B cell (primary cell): ENCODE results near the gene OSM. TPM values are rescaled to one million over a fixed set of nuclear protein-coding genes. Genes with fewer than 3 reads are reported as not detected.

Experiments used
- ATAC-seq: fragments of 200-7000 bp; cut with Tn5 transposase; one replicate; pipeline ENCODE4 v1.10.0; 2021; ENCODE audit warnings: low read depth, mild to moderate bottlenecking, moderate number of reproducible peaks, moderate library complexity
- CTCF ChIA-PET: fragments of 350-600 bp; sonication (Branson Sonifier 250); formaldehyde crosslinking; loops from one replicate; lab custom pipeline; 2021; ENCODE audit warnings: antibody characterized with exemption, inconsistent platforms; lab: Charles Lee
- POLR2A ChIA-PET: fragments of 350-600 bp; sonication (Branson Sonifier 250); formaldehyde crosslinking; loops from one replicate; lab custom pipeline; 2021; ENCODE audit warnings: antibody characterized with exemption; lab: Charles Lee
- DNase-seq: peaks from one replicate; pipeline ENCODE4 v3.0.0; 2013
- H2AFZ ChIP-seq: 2 replicates; pipeline ENCODE4 v1.6.1; 2012; ENCODE audit warnings: mild to moderate bottlenecking, low read depth, low read length; ENCODE audit not compliant: insufficient read depth, poor library complexity, severe bottlenecking
- H3K27ac ChIP-seq, 2 donors: 1 replicate in 1 of 2; 2 replicates in 1 of 2; pipeline ENCODE4 v1.5.1; 2012 to 2013; ENCODE audit warnings: low read length in 2 of 2, mild to moderate bottlenecking in 2 of 2, moderate library complexity in 1 of 2
- H3K27me3 ChIP-seq, 4 experiments: fragments of 200-600 bp in 1 of 4; sonication (generic) in 1 of 4; replicated peaks in 1 of 4; 1 replicate in 2 of 4; 2 replicates in 2 of 4; pipeline versions ENCODE4 v1.6.1 to v1.7.0; 2013 to 2016; ENCODE audit warnings: low read length in 3 of 4, mild to moderate bottlenecking in 2 of 4, mixed read lengths in 1 of 4, moderate library complexity in 1 of 4; ENCODE audit not compliant: insufficient read depth in 4 of 4, control insufficient read depth in 3 of 4; ENCODE audit errors: control extremely low read depth in 1 of 4
- H3K36me3 ChIP-seq, 2 experiments: replicated peaks in 1 of 2; 1 replicate in 1 of 2; 2 replicates in 1 of 2; pipeline versions ENCODE4 v1.6.1 to v1.7.1; 2013; ENCODE audit warnings: low read length in 1 of 2; ENCODE audit not compliant: insufficient read depth in 2 of 2, control insufficient read depth in 1 of 2; ENCODE audit errors: control extremely low read depth in 1 of 2, extremely low read depth in 1 of 2
- H3K4me1 ChIP-seq, 2 donors: fragments of 200-600 bp in 1 of 2; sonication (generic) in 1 of 2; 1 replicate in 1 of 2; 2 replicates in 1 of 2; pipeline versions ENCODE4 v1.5.1 to v1.6.1; 2013 to 2017; ENCODE audit warnings: low read length in 2 of 2; ENCODE audit not compliant: control insufficient read depth in 2 of 2, insufficient read depth in 2 of 2
- H3K4me2 ChIP-seq: replicated peaks from 2 replicates; pipeline ENCODE3; 2012; ENCODE audit warnings: mild to moderate bottlenecking, low read depth, low read length; ENCODE audit not compliant: poor library complexity, severe bottlenecking
- H3K4me3 ChIP-seq, 5 experiments: fragments of 200-600 bp in 1 of 5; sonication (generic) in 1 of 5; 1 replicate in 3 of 5; 2 replicates in 2 of 5; pipeline versions ENCODE4 v1.5.1 to v1.7.0; 2011 to 2016; ENCODE audit warnings: low read length in 4 of 5, mild to moderate bottlenecking in 4 of 5, low read depth in 2 of 5, control low read depth in 1 of 5, moderate library complexity in 1 of 5; ENCODE audit not compliant: insufficient read depth in 1 of 5; ENCODE audit errors: control extremely low read depth in 1 of 5, extremely low read depth in 1 of 5
- H3K79me2 ChIP-seq: fragments of 200-600 bp; sonication (generic); one replicate; pipeline ENCODE4 v1.6.0; 2016; ENCODE audit warnings: low read length; ENCODE audit not compliant: control insufficient read depth, insufficient read depth
- H3K9ac ChIP-seq: fragments of 200-600 bp; sonication (generic); 2 replicates; pipeline ENCODE4 v1.6.1; 2017; ENCODE audit warnings: mild to moderate bottlenecking, low read length, moderate library complexity
- H3K9me3 ChIP-seq, 3 donors: one replicate each; pipeline versions ENCODE4 v1.6.1 to v1.7.1; 2013; ENCODE audit warnings: low read length in 2 of 3; ENCODE audit not compliant: control insufficient read depth in 2 of 3, insufficient read depth in 1 of 3; ENCODE audit errors: control extremely low read depth in 1 of 3
- H4K20me1 ChIP-seq: 2 replicates; pipeline ENCODE4 v1.6.0; 2012; ENCODE audit warnings: mild to moderate bottlenecking, low read length; ENCODE audit not compliant: insufficient read depth, control insufficient read depth, poor library complexity, severe bottlenecking
- H3K27ac Mint-ChIP-seq: one replicate; pipeline ENCODE4 v1.8.0; 2021; ENCODE audit warnings: mixed read lengths
- H3K27me3 Mint-ChIP-seq: one replicate; pipeline ENCODE4 v1.8.0; 2021; ENCODE audit warnings: mixed read lengths
- H3K4me1 Mint-ChIP-seq: one replicate; pipeline ENCODE4 v1.8.0; 2021; ENCODE audit warnings: mixed read lengths
- H3K4me3 Mint-ChIP-seq: one replicate; pipeline ENCODE4 v1.8.0; 2021; ENCODE audit warnings: mixed read lengths
- H3K9me3 Mint-ChIP-seq: one replicate; pipeline ENCODE4 v1.8.0; 2022; ENCODE audit warnings: mixed read lengths; ENCODE audit not compliant: insufficient read depth
- CTCF ChIP-seq: fragments of 200-600 bp; IDR thresholded peaks from one replicate; pipeline ENCODE4 v1.8.0; 2022; ENCODE audit warnings: antibody characterized with exemption, mild to moderate bottlenecking
- EZH2 ChIP-seq: IDR thresholded peaks from 2 replicates; pipeline ENCODE4 v1.6.1; 2012; ENCODE audit warnings: borderline replicate concordance, low read depth, mild to moderate bottlenecking, moderate library complexity, low read length; ENCODE audit not compliant: insufficient read depth, poor library complexity, severe bottlenecking
- WGBS: methylation state at CpG from one replicate; pipeline ENCODE4 v1.1.5; 2013; ENCODE audit warnings: missing lambda C conversion rate; ENCODE audit not compliant: insufficient coverage; 5-methylcytosine and 5-hydroxymethylcytosine counted together
- intact Hi-C: fragments of 100-400 bp; cut with micrococcal nuclease; formaldehyde crosslinking; loops from one replicate; pipeline ENCODE4 v1.10.0; 2022
- polyA plus RNA-seq: library from polyadenylated mRNA; depleted of rRNA; stranded (reverse); fragments of >200 nt; gene quantifications from 2 replicates; pipeline ENCODE4 v1.2.3, GENCODE V29; 2012
- total RNA-seq, 2 donors: library from RNA; stranded (reverse); fragments of 120-200 nt in 1 of 2; gene quantifications; 1 replicate in 1 of 2; 2 replicates in 1 of 2; pipeline versions ENCODE4 v1.2.3 to v1.2.4, GENCODE V29; 2013 to 2022

The OSM gene
- total and polyA plus RNA-seq, 2 donors (not counting 1 experiment from before 2014, with no cell fraction given), result 1.8 to 12.5 TPM

DNA sequence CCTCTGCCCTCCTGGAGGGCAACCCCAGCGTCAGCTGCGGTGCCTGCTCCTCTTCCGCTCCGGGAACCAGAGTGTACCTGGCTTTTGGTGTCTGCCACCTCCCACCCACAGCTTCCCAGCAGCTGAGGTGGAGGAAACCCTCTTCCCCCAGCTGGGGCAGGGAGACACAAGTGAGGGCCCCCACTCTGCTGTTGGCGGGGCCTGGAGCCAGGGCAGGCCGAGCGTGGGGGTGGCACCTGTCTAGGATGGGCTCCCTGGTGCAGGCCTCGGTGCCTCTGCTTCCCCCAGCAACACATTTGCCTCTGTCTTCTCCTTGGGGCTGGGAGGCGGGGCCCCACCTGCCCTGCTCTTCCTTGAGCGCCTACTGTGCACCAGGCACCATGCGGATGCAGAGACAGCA is 6.4 kb downstream of the OSM start:
- Histone ChIP-seq H3K4me1 (peaks cover 5 to 14% of the 10 kb centered on the region in 2 donors), H3K9me3 (no peaks in the 10 kb centered on the region), H2AFZ (no peak overlapping the region), H3K9ac (no peak overlapping the region), H3K27ac (no peak overlapping the region), H3K27me3 (peaks cover 0 to 3% (median 0%) of the 10 kb centered on the region in 4 experiments), H3K79me2 (no peaks in the 10 kb centered on the region), H3K4me3 (no peak overlapping the region), H4K20me1 (no peaks in the 10 kb centered on the region), H3K4me2 (no peak overlapping the region), H3K36me3 (no peaks in the 10 kb centered on the region)
- H3K4me3 Mint-ChIP-seq, result no peak overlapping the region
- no peak for ATAC-seq
- CTCF ChIA-PET, result interaction anchor here (1.0 to 1.4 kb wide), 5 partner anchors 9 to 152 kb away, joined by 3 to 4 read pairs (median 4); no protein-coding TSS in a partner anchor
- POLR2A ChIA-PET, result no interaction called here
- H3K9me3 Mint-ChIP-seq, result no peaks in the 10 kb centered on the region
- TF ChIP-seq CTCF, result no peak
- TF ChIP-seq EZH2, result no peak
- H3K4me1 Mint-ChIP-seq, result peaks cover 9% of the 10 kb centered on the region
- no peak for DNase-seq
- 89% methylated on average over 11 of the region's 11 CpGs for WGBS
- intact Hi-C loops, result no loop called here
- no peak overlapping the region for H3K27ac Mint-ChIP-seq
- peaks cover 9% of the 10 kb centered on the region for H3K27me3 Mint-ChIP-seq

GRCh38 chr22:30254314-30254713 is 12.3 kb downstream of the OSM start:
- Histone ChIP-seq H3K9me3 (no peaks in the 10 kb centered on the region), H4K20me1 (no peaks in the 10 kb centered on the region), H3K4me3 (no peak overlapping the region), H3K27me3 (peaks cover 0 to 7% (median 0%) of the 10 kb centered on the region in 4 experiments), H2AFZ (no peak overlapping the region), H3K79me2 (no peaks in the 10 kb centered on the region), H3K4me2 (no peak overlapping the region), H3K4me1 (peaks cover 0 to 9% of the 10 kb centered on the region in 2 donors), H3K36me3 (no peaks in the 10 kb centered on the region), H3K9ac (no peak overlapping the region), H3K27ac (no peak overlapping the region)
- TF ChIP-seq CTCF (no peak), EZH2 (no peak)
- H3K9me3 Mint-ChIP-seq, result no peaks in the 10 kb centered on the region
- H3K4me3 Mint-ChIP-seq, result no peak overlapping the region
- H3K27ac Mint-ChIP-seq, result no peak overlapping the region
- no peak for ATAC-seq
- no peak for DNase-seq
- H3K4me1 Mint-ChIP-seq, result peaks cover 1% of the 10 kb centered on the region
- intact Hi-C loops, result no loop called here
- peaks cover 13% of the 10 kb centered on the region for H3K27me3 Mint-ChIP-seq
- 95% methylated on average over 6 of the region's 6 CpGs for WGBS
- POLR2A ChIA-PET, result no interaction called here
- CTCF ChIA-PET, result interaction anchor here (0.6 to 1.6 kb wide), 3 partner anchors 23 to 137 kb away, joined by 3 to 8 read pairs (median 4); no protein-coding TSS in a partner anchor
